Measurements from ENCODE around the gene NPFFR2. TPM values are rescaled to one million over a fixed set of nuclear protein-coding genes. Genes with fewer than 3 reads are reported as not detected.

The NPFFR2 gene
- total RNA-seq, 1 donor from 2014 or later = 0.64 TPM

GRCh38 chr4:72186714-72187113 is 154.9 kb downstream of the NPFFR2 start:
- no peaks in the 10 kb centered on the region for H3K27me3 Mint-ChIP-seq (ENCODE audit: low read depth, unreplicated experiment)
- H3K9me3 ChIP-seq (ENCODE audit: insufficient read depth, low read depth, low read length) = no peaks in the 10 kb centered on the region
- no peak overlapping the region for H2AFZ ChIP-seq (ENCODE audit: low read depth, low read length)
- H3K36me3 Mint-ChIP-seq (ENCODE audit: low read depth, unreplicated experiment) = no peaks in the 10 kb centered on the region
- H3K9me3 Mint-ChIP-seq (ENCODE audit: unreplicated experiment) = no peaks in the 10 kb centered on the region
- no peak overlapping the region for H3K4me2 ChIP-seq (ENCODE audit: low read length)
- TF ChIP-seq, protein P1, sequence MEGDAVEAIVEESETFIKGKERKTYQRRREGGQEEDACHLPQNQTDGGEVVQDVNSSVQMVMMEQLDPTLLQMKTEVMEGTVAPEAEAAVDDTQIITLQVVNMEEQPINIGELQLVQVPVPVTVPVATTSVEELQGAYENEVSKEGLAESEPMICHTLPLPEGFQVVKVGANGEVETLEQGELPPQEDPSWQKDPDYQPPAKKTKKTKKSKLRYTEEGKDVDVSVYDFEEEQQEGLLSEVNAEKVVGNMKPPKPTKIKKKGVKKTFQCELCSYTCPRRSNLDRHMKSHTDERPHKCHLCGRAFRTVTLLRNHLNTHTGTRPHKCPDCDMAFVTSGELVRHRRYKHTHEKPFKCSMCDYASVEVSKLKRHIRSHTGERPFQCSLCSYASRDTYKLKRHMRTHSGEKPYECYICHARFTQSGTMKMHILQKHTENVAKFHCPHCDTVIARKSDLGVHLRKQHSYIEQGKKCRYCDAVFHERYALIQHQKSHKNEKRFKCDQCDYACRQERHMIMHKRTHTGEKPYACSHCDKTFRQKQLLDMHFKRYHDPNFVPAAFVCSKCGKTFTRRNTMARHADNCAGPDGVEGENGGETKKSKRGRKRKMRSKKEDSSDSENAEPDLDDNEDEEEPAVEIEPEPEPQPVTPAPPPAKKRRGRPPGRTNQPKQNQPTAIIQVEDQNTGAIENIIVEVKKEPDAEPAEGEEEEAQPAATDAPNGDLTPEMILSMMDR (IDR thresholded peaks at IDR 0.05; ENCODE audit: insufficient read depth, low read depth, low read length) = no peak
- TF ChIP-seq EZH2 (IDR thresholded peaks at IDR 0.05; ENCODE audit: insufficient read depth, low read length) = no peak
- no peak overlapping the region for H3K27ac ChIP-seq (ENCODE audit: low read depth, low read length)
- H3K4me1 Mint-ChIP-seq (ENCODE audit: low read depth, unreplicated experiment) = no peaks in the 10 kb centered on the region
- H4K20me1 ChIP-seq (ENCODE audit: insufficient read depth, low read length) = no peaks in the 10 kb centered on the region
- DNase-seq (ENCODE audit: low read depth) (no peak), FAIRE-seq (no peak)
- H3K4me3 ChIP-seq (ENCODE audit: insufficient read depth, low read depth, low read length) = no peak overlapping the region
- no peaks in the 10 kb centered on the region for H3K4me1 ChIP-seq (ENCODE audit: insufficient read depth, low read length)
- H3K36me3 ChIP-seq (ENCODE audit: insufficient read depth, low read length) = no peaks in the 10 kb centered on the region
- H3K79me2 ChIP-seq (ENCODE audit: insufficient read depth, low read length) = no peaks in the 10 kb centered on the region
- no peak overlapping the region for H3K9ac ChIP-seq (ENCODE audit: low read length)
- no peak overlapping the region for H3K4me3 Mint-ChIP-seq (ENCODE audit: unreplicated experiment)
- no peak overlapping the region for H3K27ac Mint-ChIP-seq (ENCODE audit: unreplicated experiment)
- H3K27me3 ChIP-seq (ENCODE audit: insufficient read depth, low read length) = no peaks in the 10 kb centered on the region

GRCh38 chr4:72194046-72194445 is 162.2 kb downstream of the NPFFR2 start:
- Histone ChIP-seq H2AFZ (ENCODE audit: low read depth, low read length) (no peak overlapping the region), H3K9ac (ENCODE audit: low read length) (no peak overlapping the region), H3K79me2 (ENCODE audit: insufficient read depth, low read length) (no peaks in the 10 kb centered on the region), H3K4me3 (ENCODE audit: insufficient read depth, low read depth, low read length) (no peak overlapping the region), H3K4me1 (ENCODE audit: insufficient read depth, low read length) (no peaks in the 10 kb centered on the region), H3K9me3 (ENCODE audit: insufficient read depth, low read depth, low read length) (no peaks in the 10 kb centered on the region), H3K27me3 (ENCODE audit: insufficient read depth, low read length) (no peaks in the 10 kb centered on the region), H4K20me1 (ENCODE audit: insufficient read depth, low read length) (no peaks in the 10 kb centered on the region), H3K4me2 (ENCODE audit: low read length) (no peak overlapping the region), H3K36me3 (ENCODE audit: insufficient read depth, low read length) (no peaks in the 10 kb centered on the region), H3K27ac (ENCODE audit: low read depth, low read length) (no peak overlapping the region)
- no peaks in the 10 kb centered on the region for H3K9me3 Mint-ChIP-seq (ENCODE audit: unreplicated experiment)
- H3K27me3 Mint-ChIP-seq (ENCODE audit: low read depth, unreplicated experiment) = no peaks in the 10 kb centered on the region
- H3K27ac Mint-ChIP-seq (ENCODE audit: unreplicated experiment) = no peak overlapping the region
- DNase-seq (ENCODE audit: low read depth) = no peak
- no peak overlapping the region for H3K4me3 Mint-ChIP-seq (ENCODE audit: unreplicated experiment)
- H3K36me3 Mint-ChIP-seq (ENCODE audit: low read depth, unreplicated experiment) = no peaks in the 10 kb centered on the region
- no peak for FAIRE-seq
- TF ChIP-seq EZH2 (IDR thresholded peaks at IDR 0.05; ENCODE audit: insufficient read depth, low read length) = no peak
- TF ChIP-seq, protein P1 (IDR thresholded peaks at IDR 0.05; ENCODE audit: insufficient read depth, low read depth, low read length) = no peak
- no peaks in the 10 kb centered on the region for H3K4me1 Mint-ChIP-seq (ENCODE audit: low read depth, unreplicated experiment)

DNA sequence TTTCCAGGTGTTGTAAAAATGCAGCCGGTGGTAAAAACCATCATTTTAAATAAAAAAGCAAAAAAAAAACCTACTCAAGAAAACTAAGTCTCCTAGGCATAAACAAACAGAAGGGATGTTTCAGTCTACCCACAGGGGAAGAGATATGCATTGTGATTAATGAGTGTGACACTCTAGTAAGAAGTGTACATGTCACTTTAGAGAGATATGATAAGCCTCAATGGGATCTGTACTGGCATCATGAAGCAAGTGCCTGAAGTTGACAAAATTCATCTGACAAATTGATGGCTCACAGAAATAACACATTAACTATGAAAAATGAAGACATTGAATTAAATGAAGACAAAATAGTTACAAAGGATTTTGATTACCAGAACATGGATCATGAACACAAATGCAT is 162.7 kb downstream of the NPFFR2 start:
- H3K9me3 Mint-ChIP-seq (ENCODE audit: unreplicated experiment) = no peaks in the 10 kb centered on the region
- Histone ChIP-seq H3K36me3 (ENCODE audit: insufficient read depth, low read length) (no peaks in the 10 kb centered on the region), H3K9me3 (ENCODE audit: insufficient read depth, low read depth, low read length) (no peaks in the 10 kb centered on the region), H3K4me2 (ENCODE audit: low read length) (no peak overlapping the region), H3K4me3 (ENCODE audit: insufficient read depth, low read depth, low read length) (no peak overlapping the region), H3K4me1 (ENCODE audit: insufficient read depth, low read length) (no peaks in the 10 kb centered on the region), H3K27me3 (ENCODE audit: insufficient read depth, low read length) (no peaks in the 10 kb centered on the region), H3K79me2 (ENCODE audit: insufficient read depth, low read length) (no peaks in the 10 kb centered on the region), H3K9ac (ENCODE audit: low read length) (no peak overlapping the region), H4K20me1 (ENCODE audit: insufficient read depth, low read length) (no peaks in the 10 kb centered on the region), H2AFZ (ENCODE audit: low read depth, low read length) (no peak overlapping the region), H3K27ac (ENCODE audit: low read depth, low read length) (no peak overlapping the region)
- TF ChIP-seq, protein P1 (IDR thresholded peaks at IDR 0.05; ENCODE audit: insufficient read depth, low read depth, low read length) = no peak
- no peak for TF ChIP-seq EZH2 (IDR thresholded peaks at IDR 0.05; ENCODE audit: insufficient read depth, low read length)
- H3K4me3 Mint-ChIP-seq (ENCODE audit: unreplicated experiment) = no peak overlapping the region
- H3K36me3 Mint-ChIP-seq (ENCODE audit: low read depth, unreplicated experiment) = no peaks in the 10 kb centered on the region
- no peaks in the 10 kb centered on the region for H3K27me3 Mint-ChIP-seq (ENCODE audit: low read depth, unreplicated experiment)
- H3K4me1 Mint-ChIP-seq (ENCODE audit: low read depth, unreplicated experiment) = no peaks in the 10 kb centered on the region
- DNase-seq (ENCODE audit: low read depth) (no peak), FAIRE-seq (no peak)
- no peak overlapping the region for H3K27ac Mint-ChIP-seq (ENCODE audit: unreplicated experiment)

Other genes starting within 250 kb of the NPFFR2 start
- gene GC, start 247.9 kb upstream of the NPFFR2 start, total RNA-seq = not detected in 2 replicates